ENCODE data around the gene NCK1. TPM values are rescaled to one million over a fixed set of nuclear protein-coding genes. Genes with fewer than 3 reads are reported as not detected.

Gene NCK1
- total RNA-seq, 1 donor, result 41.6 TPM

DNA sequence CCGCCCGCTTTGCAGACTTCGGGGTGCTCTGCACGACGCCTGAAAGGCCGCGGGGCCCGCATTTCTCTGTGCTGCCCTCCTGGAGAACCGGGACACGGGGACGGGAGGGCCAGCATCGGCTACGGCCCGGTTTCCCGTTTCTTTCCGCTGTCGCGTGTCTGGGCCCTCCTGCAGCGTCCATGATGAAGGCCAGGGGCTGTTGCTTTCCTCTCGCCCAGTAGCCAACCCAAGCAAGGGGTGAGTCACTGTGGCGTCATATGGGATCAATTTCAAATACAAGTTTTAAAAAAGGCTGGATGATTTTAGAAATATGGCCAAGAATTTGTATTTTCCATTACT lies 42.6 kb upstream of the NCK1 start:
- Histone ChIP-seq H2AFZ (ENCODE audit: low read length) (peak overlapping the region; percentile 67), H4K20me1 (ENCODE audit: insufficient read depth, low read length) (peaks cover 19% of the 10 kb centered on the region), H3K9me3 (ENCODE audit: low read depth, low read length) (no peaks in the 10 kb centered on the region), H3K27me3 (ENCODE audit: insufficient read depth, low read length) (no peaks in the 10 kb centered on the region), H3K36me3 (ENCODE audit: insufficient read depth, low read length) (no peaks in the 10 kb centered on the region), H3K27ac (ENCODE audit: low read depth, low read length) (peak overlapping the region; percentile 89), H3K4me1 (ENCODE audit: insufficient read depth, low read length) (peaks cover 15% of the 10 kb centered on the region), H3K79me2 (ENCODE audit: insufficient read depth, low read length) (peaks cover 44% of the 10 kb centered on the region), H3K4me2 (ENCODE audit: insufficient read depth, low read length) (peak overlapping the region; percentile 92), H3K4me3 (ENCODE audit: insufficient read depth, low read length) (peak overlapping the region; percentile 81)
- DNase-seq (ENCODE audit: insufficient read length, low spot score, missing footprints), result peak; percentile 95
- TF ChIP-seq, protein P1, sequence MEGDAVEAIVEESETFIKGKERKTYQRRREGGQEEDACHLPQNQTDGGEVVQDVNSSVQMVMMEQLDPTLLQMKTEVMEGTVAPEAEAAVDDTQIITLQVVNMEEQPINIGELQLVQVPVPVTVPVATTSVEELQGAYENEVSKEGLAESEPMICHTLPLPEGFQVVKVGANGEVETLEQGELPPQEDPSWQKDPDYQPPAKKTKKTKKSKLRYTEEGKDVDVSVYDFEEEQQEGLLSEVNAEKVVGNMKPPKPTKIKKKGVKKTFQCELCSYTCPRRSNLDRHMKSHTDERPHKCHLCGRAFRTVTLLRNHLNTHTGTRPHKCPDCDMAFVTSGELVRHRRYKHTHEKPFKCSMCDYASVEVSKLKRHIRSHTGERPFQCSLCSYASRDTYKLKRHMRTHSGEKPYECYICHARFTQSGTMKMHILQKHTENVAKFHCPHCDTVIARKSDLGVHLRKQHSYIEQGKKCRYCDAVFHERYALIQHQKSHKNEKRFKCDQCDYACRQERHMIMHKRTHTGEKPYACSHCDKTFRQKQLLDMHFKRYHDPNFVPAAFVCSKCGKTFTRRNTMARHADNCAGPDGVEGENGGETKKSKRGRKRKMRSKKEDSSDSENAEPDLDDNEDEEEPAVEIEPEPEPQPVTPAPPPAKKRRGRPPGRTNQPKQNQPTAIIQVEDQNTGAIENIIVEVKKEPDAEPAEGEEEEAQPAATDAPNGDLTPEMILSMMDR (IDR thresholded peaks at IDR 0.05; ENCODE audit: extremely low read depth, low read depth, low read length), result no peak

DNA sequence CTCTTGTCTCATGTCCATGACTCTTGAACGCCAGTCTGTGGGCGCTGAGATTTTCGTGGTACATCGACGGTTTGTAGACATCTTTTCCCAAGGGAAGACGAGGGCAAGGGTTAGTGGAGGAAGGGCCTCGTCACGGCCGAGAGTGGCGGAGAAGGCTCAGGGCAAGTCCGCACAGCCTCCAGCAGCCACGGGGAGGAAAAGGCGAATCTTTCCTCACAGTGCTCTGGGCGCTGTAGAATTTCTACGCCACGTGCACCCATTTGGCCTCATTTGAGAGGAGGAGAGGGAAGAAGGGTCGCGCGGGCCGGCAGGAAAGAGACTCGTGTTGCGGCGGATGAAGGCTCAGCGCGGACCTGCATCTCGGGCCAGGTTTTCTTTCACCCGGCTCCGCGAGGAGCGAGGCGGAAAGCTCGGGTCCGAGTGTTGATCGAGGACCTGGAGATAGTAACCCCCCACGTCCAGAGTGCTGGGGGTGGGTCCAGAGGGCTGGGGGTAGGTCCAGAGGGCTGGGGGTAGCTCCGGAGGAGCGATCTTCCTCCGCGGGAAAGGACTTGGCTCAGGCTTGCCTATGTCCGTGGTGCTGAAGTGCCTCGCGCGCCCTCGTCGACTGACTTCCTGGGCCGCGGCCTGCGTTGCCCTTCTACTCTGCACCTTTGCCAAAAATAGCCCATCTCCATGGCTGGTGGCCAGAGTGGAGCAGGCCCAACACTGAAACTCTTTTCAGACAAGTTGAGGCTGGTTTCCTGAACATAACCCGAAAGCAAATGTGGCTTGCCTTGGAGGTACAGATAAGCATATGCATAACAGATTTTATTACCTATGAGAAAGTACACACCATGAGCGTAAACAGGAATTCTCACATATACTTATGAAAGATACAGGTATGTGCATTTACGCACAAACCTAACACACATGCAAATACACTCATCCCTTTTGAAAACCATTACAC lies 42.0 kb upstream of the NCK1 start:
- H4K20me1 ChIP-seq (ENCODE audit: insufficient read depth, low read length), result peaks cover 23% of the 10 kb centered on the region
- no peaks in the 10 kb centered on the region for H3K27me3 ChIP-seq (ENCODE audit: insufficient read depth, low read length)
- no peaks in the 10 kb centered on the region for H3K9me3 ChIP-seq (ENCODE audit: low read depth, low read length)
- TF ChIP-seq, protein P1 (IDR thresholded peaks at IDR 0.05; ENCODE audit: extremely low read depth, low read depth, low read length), result no peak
- peak overlapping the region; percentile 81 for H3K4me3 ChIP-seq (ENCODE audit: insufficient read depth, low read length)
- peaks cover 50% of the 10 kb centered on the region for H3K79me2 ChIP-seq (ENCODE audit: insufficient read depth, low read length)
- peak overlapping the region; percentile 67 for H2AFZ ChIP-seq (ENCODE audit: low read length)
- peak overlapping the region; percentile 92 for H3K4me2 ChIP-seq (ENCODE audit: insufficient read depth, low read length)
- peak overlapping the region; percentile 89 for H3K27ac ChIP-seq (ENCODE audit: low read depth, low read length)
- peak; percentile 72 for DNase-seq (ENCODE audit: insufficient read length, low spot score, missing footprints)
- H3K36me3 ChIP-seq (ENCODE audit: insufficient read depth, low read length), result no peaks in the 10 kb centered on the region
- H3K4me1 ChIP-seq (ENCODE audit: insufficient read depth, low read length), result peaks cover 15% of the 10 kb centered on the region

DNA sequence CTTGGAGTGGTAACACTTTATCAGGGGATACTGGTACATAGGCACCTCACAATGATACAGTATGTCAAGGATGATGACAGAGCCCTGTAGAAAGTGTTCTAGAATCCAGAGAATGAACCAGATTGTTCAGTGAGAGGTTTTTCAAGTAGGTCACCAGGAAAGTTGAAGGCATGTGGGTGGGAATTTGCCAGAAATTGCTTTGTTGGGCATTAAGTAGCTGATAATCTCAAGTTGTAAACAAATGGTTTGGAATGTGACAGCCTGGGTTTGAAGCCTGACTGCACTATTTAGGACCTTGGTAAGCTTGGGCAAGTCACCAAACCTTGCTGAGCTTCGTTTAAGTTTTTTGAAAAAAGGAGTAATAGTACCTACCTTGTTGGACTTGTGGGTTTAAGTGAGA lies 30.5 kb upstream of the NCK1 start:
- Histone ChIP-seq H3K27ac (ENCODE audit: low read depth, low read length) (no peak overlapping the region), H2AFZ (ENCODE audit: low read length) (no peak overlapping the region), H3K4me1 (ENCODE audit: insufficient read depth, low read length) (peaks cover 4% of the 10 kb centered on the region), H3K4me3 (ENCODE audit: insufficient read depth, low read length) (no peak overlapping the region), H3K27me3 (ENCODE audit: insufficient read depth, low read length) (no peaks in the 10 kb centered on the region), H4K20me1 (ENCODE audit: insufficient read depth, low read length) (peaks cover 18% of the 10 kb centered on the region), H3K79me2 (ENCODE audit: insufficient read depth, low read length) (peaks cover 78% of the 10 kb centered on the region), H3K36me3 (ENCODE audit: insufficient read depth, low read length) (no peaks in the 10 kb centered on the region), H3K4me2 (ENCODE audit: insufficient read depth, low read length) (no peak overlapping the region), H3K9me3 (ENCODE audit: low read depth, low read length) (no peaks in the 10 kb centered on the region)
- peak; percentile 58 for DNase-seq (ENCODE audit: insufficient read length, low spot score, missing footprints)
- TF ChIP-seq, protein P1 (IDR thresholded peaks at IDR 0.05; ENCODE audit: extremely low read depth, low read depth, low read length), result no peak

DNA sequence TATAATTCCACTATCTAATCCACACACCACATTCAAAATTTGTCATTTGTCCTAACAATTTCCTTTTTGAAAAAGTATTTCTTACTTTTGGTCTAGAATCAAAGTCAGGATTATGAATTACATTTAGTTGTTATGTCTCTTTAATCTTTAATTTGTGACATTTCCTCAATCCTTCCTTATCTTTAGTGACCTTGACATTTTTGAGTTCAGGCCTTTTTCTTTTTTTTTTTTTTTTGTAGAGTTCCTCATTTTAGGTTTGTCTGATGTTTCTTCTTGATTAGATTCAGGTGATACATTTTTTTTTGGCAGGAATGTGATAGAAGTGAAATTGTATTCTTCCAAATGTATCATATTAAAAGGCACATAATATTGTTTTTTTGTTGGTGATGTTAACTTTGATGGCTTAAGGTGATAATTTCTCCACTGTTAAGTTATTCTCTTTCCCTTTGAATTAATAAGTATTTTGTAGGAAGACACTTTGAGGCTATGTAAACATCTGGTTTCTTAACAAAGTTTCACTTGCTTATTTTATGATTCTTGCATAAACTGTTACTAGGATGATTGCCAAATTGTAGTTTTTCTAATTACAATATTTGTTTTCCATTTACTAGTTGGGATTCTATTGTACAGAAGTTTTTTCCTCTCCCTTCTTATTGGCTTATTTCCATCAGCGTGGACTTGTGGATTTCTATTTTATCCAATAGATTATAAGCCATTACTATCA lies 26.8 kb upstream of the NCK1 start:
- no peak for DNase-seq (ENCODE audit: insufficient read length, low spot score, missing footprints)

More for the DNA sequence above, 26.8 kb upstream of the NCK1 start:
- TF ChIP-seq, protein P1 (IDR thresholded peaks at IDR 0.05; ENCODE audit: extremely low read depth, low read depth, low read length), result no peak
- H3K27ac ChIP-seq (ENCODE audit: low read depth, low read length), result no peak overlapping the region
- no peak overlapping the region for H3K4me2 ChIP-seq (ENCODE audit: insufficient read depth, low read length)
- no peaks in the 10 kb centered on the region for H3K9me3 ChIP-seq (ENCODE audit: low read depth, low read length)
- peaks cover 10% of the 10 kb centered on the region for H4K20me1 ChIP-seq (ENCODE audit: insufficient read depth, low read length)
- no peaks in the 10 kb centered on the region for H3K36me3 ChIP-seq (ENCODE audit: insufficient read depth, low read length)
- no peak overlapping the region for H3K4me3 ChIP-seq (ENCODE audit: insufficient read depth, low read length)
- H3K4me1 ChIP-seq (ENCODE audit: insufficient read depth, low read length), result peaks cover 25% of the 10 kb centered on the region
- peaks cover 63% of the 10 kb centered on the region for H3K79me2 ChIP-seq (ENCODE audit: insufficient read depth, low read length)
- H3K27me3 ChIP-seq (ENCODE audit: insufficient read depth, low read length), result no peaks in the 10 kb centered on the region
- no peak overlapping the region for H2AFZ ChIP-seq (ENCODE audit: low read length)
